Kidney capillary endothelial cell (primary cell): ENCODE results near the gene MSX1.

ENCODE experiments used
- DNase-seq: peaks from one replicate; pipeline ENCODE4 v3.0.0-alpha.2; 2018; ENCODE audit warnings: low spot score

MSX1 gene

GRCh38 chr4:4869731-4870571, 10.5 kb downstream of the MSX1 start:
- DNase-seq = no peak

- no peak for DNase-seq
Measured at GRCh38 chr4:4870576-4871241, 11.2 kb downstream of the MSX1 start.

DNA sequence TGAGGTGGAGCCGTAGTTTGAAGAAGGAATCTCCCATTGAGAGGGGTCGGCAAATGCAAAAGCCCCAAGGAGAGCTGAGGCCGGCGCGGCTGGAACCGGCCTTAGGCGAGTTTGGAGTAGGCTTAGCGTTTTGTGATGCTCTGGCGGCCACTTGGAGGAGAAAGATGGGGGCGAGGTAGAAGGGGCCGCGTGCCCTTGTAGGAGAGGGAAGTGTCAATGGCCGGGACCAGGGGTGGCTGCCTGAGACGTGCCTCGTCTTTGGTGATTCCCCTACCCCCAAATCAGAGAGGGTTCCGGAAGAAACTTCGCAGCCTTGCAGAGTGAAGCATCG, 11.7 kb downstream of the MSX1 start:
- no peak for DNase-seq

DNA sequence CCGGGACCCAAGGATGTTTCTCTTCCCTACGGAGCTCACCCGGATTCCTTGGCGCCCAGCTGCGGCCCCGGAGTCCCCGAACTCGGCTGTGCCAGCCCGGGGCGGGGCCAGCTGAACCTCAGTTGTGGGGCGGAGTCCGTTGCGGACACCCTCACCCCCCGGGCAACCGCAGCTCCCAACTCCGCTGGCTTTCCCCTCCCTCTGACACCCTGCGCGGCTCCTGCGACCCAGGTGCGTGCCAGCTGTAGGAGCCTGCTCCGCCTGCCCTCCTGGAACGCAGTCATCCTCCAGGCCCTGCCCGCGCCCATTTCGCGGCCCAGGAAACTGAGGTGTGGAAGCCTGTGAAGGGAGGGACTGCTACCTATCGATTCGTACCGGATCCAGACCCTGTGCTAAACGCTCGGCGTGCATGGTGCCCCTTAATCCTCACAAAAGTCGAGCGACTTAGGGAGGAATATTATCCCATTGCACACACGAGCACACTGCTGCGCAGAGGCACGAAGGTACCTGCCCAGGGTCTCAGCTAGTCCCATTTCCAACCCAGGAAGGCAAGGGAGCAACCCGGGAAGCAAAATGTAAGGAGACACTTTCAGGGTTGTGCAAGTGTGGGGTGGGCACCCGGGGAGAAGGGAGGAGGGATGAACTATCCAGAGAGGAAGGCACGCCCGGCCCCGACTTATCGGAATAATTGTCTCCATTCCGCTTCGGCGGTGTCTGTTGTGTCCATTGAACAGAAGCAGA, 12.3 kb downstream of the MSX1 start:
- DNase-seq = no peak

DNA sequence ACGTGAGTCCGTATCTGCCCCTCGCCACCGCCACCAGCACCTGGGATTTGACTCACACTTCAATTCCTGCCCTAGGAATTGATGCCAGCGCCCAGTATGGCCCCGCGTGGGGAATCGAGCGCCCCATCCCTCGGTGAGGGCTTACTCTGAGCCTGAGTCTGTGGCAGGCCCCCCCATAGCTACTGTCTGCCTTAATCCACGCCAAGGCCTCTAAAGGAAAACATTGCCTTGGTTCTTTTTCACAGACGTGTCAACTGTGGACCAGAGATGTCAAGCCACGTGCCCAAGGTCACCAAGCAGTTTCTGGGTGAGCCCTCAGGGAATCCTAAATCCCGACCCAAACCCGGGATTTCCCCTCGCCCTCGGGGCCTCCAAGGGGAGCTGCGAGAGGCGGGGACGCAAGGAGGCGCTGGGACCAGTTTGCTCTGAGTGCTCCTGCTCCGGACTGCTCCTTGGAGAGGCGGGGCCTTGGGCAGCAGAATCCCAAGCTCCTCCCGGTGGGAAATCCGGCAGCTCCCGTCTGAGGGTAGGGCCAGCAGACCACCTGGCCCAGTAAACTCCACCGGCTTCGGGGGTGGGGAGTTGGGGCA, 12.9 kb downstream of the MSX1 start:
- DNase-seq = no peak

GRCh38 chr4:4873203-4873602, 13.7 kb downstream of the MSX1 start:
- DNase-seq = no peak

- no peak for DNase-seq
Measured at GRCh38 chr4:4874254-4874653, 14.8 kb downstream of the MSX1 start.

DNA sequence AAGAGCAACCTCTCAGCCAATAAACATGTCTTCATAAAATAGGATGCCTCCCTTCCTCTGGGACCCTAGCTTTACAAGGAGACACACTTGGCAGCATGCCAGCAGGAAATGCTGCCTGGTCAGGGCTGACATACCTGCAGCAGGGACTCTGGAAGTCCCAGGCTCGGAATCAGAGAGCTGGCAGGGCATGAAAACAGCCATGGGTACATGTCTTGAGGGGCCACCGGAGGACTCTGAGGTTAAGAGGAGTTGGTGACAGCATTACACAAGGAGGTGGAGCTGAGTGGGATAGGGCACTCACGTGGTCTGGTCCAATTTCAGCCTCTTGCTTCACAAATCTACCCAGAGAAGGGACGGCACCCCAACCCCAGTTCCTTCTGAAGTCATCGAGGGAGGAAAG, 15.7 kb downstream of the MSX1 start:
- no peak for DNase-seq

- no peak for DNase-seq
Measured at GRCh38 chr4:4875611-4876010, 16.1 kb downstream of the MSX1 start.

GRCh38 chr4:4876945-4877661, 17.6 kb downstream of the MSX1 start:
- no peak for DNase-seq

DNA sequence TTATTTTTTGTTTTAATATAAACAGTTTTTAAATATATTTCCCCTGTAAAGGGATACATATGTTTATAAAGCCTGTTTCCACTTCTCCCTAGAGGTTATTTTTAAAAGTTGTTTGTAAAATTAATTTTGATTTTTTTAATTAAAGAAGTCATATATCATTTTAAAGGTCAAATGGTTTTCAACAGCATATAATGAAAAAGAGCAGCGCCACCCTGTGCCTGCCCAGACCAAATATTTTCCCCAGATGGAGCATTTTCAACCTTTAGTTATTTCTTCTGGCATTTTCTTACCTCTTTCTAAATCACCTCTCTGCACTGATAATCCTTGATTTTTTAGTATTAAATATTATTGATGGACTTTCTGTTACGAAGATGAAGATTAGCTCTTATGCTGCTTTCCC, 21.0 kb downstream of the MSX1 start:
- DNase-seq = no peak

GRCh38 chr4:4881432-4881831, 22.0 kb downstream of the MSX1 start:
- DNase-seq = no peak

DNA sequence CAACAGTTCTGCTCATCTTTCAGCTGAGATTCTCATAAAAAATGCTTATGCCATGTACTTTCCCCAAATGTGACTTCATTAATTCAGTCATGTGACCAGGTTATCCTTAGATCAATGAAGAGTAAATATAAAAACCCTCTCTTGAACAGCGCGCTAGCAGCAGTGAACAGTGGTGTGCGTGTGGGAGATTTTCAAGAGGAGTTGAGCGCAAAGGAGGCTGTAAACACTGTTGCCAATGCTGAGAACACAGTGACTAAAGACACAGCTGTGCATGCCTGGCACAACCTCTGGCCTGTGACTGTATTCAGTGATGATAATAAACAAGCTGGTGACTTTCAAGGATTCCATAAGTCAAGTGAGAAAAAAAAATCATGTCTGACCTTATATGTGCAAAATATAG, 25.1 kb downstream of the MSX1 start:
- no peak for DNase-seq

DNA sequence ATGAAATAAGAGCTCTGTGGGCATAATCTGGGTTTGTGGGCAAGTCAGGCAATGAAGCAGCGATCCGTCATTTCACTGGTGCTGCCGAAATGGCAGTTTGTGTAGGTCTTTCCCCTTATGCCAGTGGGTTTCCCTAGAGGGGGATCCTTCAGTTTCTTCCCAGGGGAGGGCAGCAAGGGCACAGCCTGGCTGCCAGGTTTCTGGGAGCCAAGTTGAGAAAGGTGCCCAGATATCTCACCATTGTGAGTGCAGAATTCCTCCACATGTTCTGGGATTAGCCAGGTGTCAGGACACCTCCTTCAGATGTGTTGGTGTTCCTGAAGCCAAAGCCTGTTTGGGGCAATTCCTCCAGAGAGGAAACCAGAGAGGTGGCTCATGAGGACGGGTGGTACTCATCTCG, 28.0 kb downstream of the MSX1 start:
- no peak for DNase-seq

GRCh38 chr4:4888695-4889094, 29.2 kb downstream of the MSX1 start:
- DNase-seq = no peak

DNA sequence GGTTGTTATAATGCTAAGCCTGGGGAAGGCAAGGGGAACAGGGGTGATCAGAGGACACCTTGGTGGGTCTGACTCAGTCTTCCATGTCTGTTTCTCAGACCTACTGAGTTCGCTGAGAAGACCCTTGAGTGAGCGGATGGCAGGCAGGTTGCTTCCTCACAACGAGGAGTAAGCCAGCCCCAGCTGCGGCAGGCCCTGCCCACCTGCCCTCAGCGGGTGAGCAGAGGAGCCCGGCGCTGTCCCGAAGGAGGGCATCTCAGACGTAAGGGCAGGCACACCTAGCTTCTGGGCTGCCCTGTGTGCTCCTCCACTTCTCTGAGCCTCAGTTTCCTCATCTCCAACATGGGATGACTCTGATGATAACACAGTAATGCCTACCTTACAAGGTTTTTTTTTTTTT, 30.3 kb downstream of the MSX1 start:
- no peak for DNase-seq

DNA sequence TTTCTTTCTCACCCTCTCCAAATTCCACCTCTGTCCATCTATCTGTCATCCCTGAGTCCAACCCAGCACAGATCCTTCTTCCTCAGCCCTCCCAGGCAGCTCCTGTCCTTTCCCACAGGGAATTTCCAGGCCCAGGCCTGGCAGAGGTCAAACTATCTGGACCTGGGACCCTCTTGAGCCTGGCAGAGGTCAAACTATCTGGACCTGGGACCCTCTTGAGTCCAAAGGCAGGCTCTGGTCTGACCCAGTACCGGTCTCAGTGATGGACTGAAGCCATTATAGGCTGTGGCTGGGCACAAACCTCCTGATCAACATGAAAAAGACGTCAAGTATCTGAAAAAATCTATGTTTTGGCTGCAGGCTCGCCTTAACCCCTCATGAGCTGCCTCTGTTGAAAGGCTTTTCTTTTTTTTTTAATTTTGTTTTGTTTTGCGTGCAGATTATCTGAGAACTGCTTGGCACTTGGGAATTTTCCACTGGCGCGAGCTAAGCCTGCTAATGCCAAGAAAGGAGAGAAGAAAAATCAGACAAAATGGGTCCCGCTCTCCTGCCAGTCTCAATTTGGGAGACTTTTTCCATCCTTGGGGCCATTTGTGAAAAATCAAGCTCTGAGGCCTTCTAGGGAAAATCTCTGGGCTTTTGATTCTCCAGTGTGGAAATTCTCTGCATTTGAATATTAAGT, 31.2 kb downstream of the MSX1 start:
- no peak for DNase-seq

GRCh38 chr4:4893721-4894120, 34.3 kb downstream of the MSX1 start:
- no peak for DNase-seq

GRCh38 chr4:4899202-4899925, 39.9 kb downstream of the MSX1 start:
- no peak for DNase-seq

GRCh38 chr4:4901877-4902276, 42.4 kb downstream of the MSX1 start:
- no peak for DNase-seq

- no peak for DNase-seq
Measured at GRCh38 chr4:4912155-4912554, 52.7 kb downstream of the MSX1 start.
